Activated B cell treated with CpG ODN at 0.5 μM for 24 hours (primary cell): Measurements from ENCODE around the gene TMEM132E. TPM values are rescaled to one million over a fixed set of nuclear protein-coding genes. Genes with fewer than 3 reads are reported as not detected.

Experiments
- ATAC-seq: fragments of 200-7000 bp; cut with Tn5 transposase; one replicate; pipeline ENCODE4 v1.10.0; 2021; ENCODE audit warnings: low read depth, mild to moderate bottlenecking, moderate library complexity
- CTCF ChIA-PET: fragments of 350-600 bp; sonication (Branson Sonifier 250); formaldehyde crosslinking; loops from one replicate; lab custom pipeline; 2021; ENCODE audit warnings: antibody characterized with exemption; lab: Charles Lee
- POLR2A ChIA-PET: fragments of 350-600 bp; sonication (Branson Sonifier 250); formaldehyde crosslinking; loops from one replicate; lab custom pipeline; 2021; ENCODE audit warnings: antibody characterized with exemption; lab: Charles Lee
- DNase-seq: peaks from one replicate; pipeline ENCODE4 v3.0.0; 2022
- H3K27ac Mint-ChIP-seq: one replicate; pipeline ENCODE4 v1.8.0; 2020; ENCODE audit warnings: mixed read lengths
- H3K27me3 Mint-ChIP-seq: one replicate; pipeline ENCODE4 v1.8.0; 2021; ENCODE audit warnings: mixed read lengths
- H3K36me3 Mint-ChIP-seq: one replicate; pipeline ENCODE4 v1.8.0; 2021; ENCODE audit warnings: low read depth, mixed read lengths
- H3K4me1 Mint-ChIP-seq: one replicate; pipeline ENCODE4 v1.8.0; 2021; ENCODE audit warnings: mixed read lengths
- H3K4me3 Mint-ChIP-seq: one replicate; pipeline ENCODE4 v1.8.0; 2020; ENCODE audit warnings: mild to moderate bottlenecking, mixed read lengths
- H3K9me3 Mint-ChIP-seq: one replicate; pipeline ENCODE4 v1.8.0; 2020; ENCODE audit warnings: mixed read lengths
- intact Hi-C: fragments of 100-400 bp; cut with micrococcal nuclease; formaldehyde crosslinking; loops from one replicate; pipeline ENCODE4 v1.15.1; 2024
- total RNA-seq: library from RNA; stranded (reverse); gene quantifications from 2 replicates; pipeline ENCODE4 v1.2.3, GENCODE V29; 2022
- TF ChIP-seq, protein P1 (sequence below): fragments of 200-600 bp; IDR thresholded peaks from one replicate; pipeline ENCODE4 v1.8.0; 2022; ENCODE audit warnings: antibody characterized with exemption, mild to moderate bottlenecking

Gene TMEM132E
- total RNA-seq, 1 donor from 2014 or later = not detected

- H3K36me3 Mint-ChIP-seq = no peaks in the 10 kb centered on the region
- intact Hi-C loops = no loop called here
- no peak overlapping the region for H3K4me3 Mint-ChIP-seq
- H3K4me1 Mint-ChIP-seq = no peaks in the 10 kb centered on the region
- H3K27ac Mint-ChIP-seq = no peak overlapping the region
- DNase-seq = no peak
- H3K27me3 Mint-ChIP-seq = peaks cover 53% of the 10 kb centered on the region
- TF ChIP-seq, protein P1, sequence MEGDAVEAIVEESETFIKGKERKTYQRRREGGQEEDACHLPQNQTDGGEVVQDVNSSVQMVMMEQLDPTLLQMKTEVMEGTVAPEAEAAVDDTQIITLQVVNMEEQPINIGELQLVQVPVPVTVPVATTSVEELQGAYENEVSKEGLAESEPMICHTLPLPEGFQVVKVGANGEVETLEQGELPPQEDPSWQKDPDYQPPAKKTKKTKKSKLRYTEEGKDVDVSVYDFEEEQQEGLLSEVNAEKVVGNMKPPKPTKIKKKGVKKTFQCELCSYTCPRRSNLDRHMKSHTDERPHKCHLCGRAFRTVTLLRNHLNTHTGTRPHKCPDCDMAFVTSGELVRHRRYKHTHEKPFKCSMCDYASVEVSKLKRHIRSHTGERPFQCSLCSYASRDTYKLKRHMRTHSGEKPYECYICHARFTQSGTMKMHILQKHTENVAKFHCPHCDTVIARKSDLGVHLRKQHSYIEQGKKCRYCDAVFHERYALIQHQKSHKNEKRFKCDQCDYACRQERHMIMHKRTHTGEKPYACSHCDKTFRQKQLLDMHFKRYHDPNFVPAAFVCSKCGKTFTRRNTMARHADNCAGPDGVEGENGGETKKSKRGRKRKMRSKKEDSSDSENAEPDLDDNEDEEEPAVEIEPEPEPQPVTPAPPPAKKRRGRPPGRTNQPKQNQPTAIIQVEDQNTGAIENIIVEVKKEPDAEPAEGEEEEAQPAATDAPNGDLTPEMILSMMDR = no peak
- CTCF ChIA-PET = no interaction called here
- POLR2A ChIA-PET = no interaction called here
- no peak for ATAC-seq
- H3K9me3 Mint-ChIP-seq = no peaks in the 10 kb centered on the region
Measured at GRCh38 chr17:34610039-34610438, 30.7 kb downstream of the TMEM132E start.

GRCh38 chr17:34610506-34610905, 31.1 kb downstream of the TMEM132E start:
- Mint-ChIP-seq H3K36me3 (no peaks in the 10 kb centered on the region), H3K4me3 (no peak overlapping the region), H3K27me3 (peaks cover 55% of the 10 kb centered on the region), H3K9me3 (no peaks in the 10 kb centered on the region), H3K27ac (no peak overlapping the region), H3K4me1 (no peaks in the 10 kb centered on the region)
- TF ChIP-seq, protein P1 = no peak
- ChIA-PET CTCF (no interaction called here), POLR2A (no interaction called here)
- intact Hi-C loops = no loop called here
- no peak for DNase-seq
- ATAC-seq = no peak

- no peak overlapping the region for H3K27ac Mint-ChIP-seq
- H3K36me3 Mint-ChIP-seq = no peaks in the 10 kb centered on the region
- CTCF ChIA-PET = no interaction called here
- POLR2A ChIA-PET = interaction anchor here (0.5 kb wide), 1 partner anchor 17 kb away, joined by 3 read pairs; no protein-coding TSS in a partner anchor
- TF ChIP-seq, protein P1 = no peak
- no peak for DNase-seq
- intact Hi-C loops = no loop called here
- H3K4me1 Mint-ChIP-seq = no peaks in the 10 kb centered on the region
- ATAC-seq = no peak
- no peaks in the 10 kb centered on the region for H3K9me3 Mint-ChIP-seq
- peaks cover 46% of the 10 kb centered on the region for H3K27me3 Mint-ChIP-seq
- H3K4me3 Mint-ChIP-seq = no peak overlapping the region
Measured at GRCh38 chr17:34613064-34614019, 34.0 kb downstream of the TMEM132E start.

GRCh38 chr17:34614698-34615097, 35.3 kb downstream of the TMEM132E start:
- H3K36me3 Mint-ChIP-seq = no peaks in the 10 kb centered on the region
- peaks cover 47% of the 10 kb centered on the region for H3K27me3 Mint-ChIP-seq
- ATAC-seq = no peak
- no peaks in the 10 kb centered on the region for H3K4me1 Mint-ChIP-seq
- H3K4me3 Mint-ChIP-seq = no peak overlapping the region
- intact Hi-C loops = no loop called here
- TF ChIP-seq, protein P1 = no peak
- H3K9me3 Mint-ChIP-seq = no peaks in the 10 kb centered on the region
- CTCF ChIA-PET = no interaction called here
- no peak overlapping the region for H3K27ac Mint-ChIP-seq
- no peak for DNase-seq
- POLR2A ChIA-PET = no interaction called here

DNA sequence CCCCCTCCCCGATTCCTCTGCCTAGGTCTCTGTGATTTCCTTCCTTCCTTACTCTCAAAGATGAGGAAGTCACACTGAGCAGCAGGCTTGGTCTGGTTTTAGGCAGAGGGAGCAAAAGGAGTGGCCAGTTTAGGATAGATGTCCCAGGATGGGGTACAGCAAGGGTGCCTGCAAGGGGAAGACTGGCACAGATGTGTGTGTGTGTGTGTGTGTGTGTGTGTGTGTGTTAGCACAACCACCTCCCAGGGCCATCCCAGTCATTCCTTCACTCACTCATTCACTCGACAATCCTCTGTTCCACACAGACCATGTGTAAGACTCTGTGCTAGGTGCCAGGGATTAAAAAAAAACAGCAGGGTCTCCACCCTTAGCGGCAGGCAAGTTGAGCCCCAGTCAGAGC, 35.9 kb downstream of the TMEM132E start:
- ChIA-PET POLR2A (no interaction called here), CTCF (no interaction called here)
- Mint-ChIP-seq H3K27ac (no peak overlapping the region), H3K27me3 (peaks cover 43% of the 10 kb centered on the region), H3K4me3 (no peak overlapping the region), H3K36me3 (no peaks in the 10 kb centered on the region), H3K4me1 (no peaks in the 10 kb centered on the region), H3K9me3 (no peaks in the 10 kb centered on the region)
- no peak for DNase-seq
- ATAC-seq = no peak
- intact Hi-C loops = no loop called here
- TF ChIP-seq, protein P1 = no peak
